GM12891 (cell line): Measurements from ENCODE around the gene CAVIN2.

Source experiments
- POLR2A ChIP-seq: IDR thresholded peaks from 2 replicates; pipeline ENCODE4 v1.6.1; 2011; ENCODE audit warnings: low read depth, low read length, control low read depth
- POLR2AphosphoS5 ChIP-seq: IDR thresholded peaks from 2 replicates; pipeline ENCODE4 v1.6.1; 2011; ENCODE audit warnings: low read depth, low read length, control low read depth

- TF ChIP-seq POLR2AphosphoS5 (no peak), POLR2A (no peak)
These were observed 54.8 kb downstream of the CAVIN2 start for GRCh38 chr2:191791953-191792560.
